Brain pericyte (primary cell): Measurements from ENCODE around the gene KLKB1.
"Not testable (repeated sequence)": the region's sequence is repeated elsewhere in the genome, so short reads cannot be mapped to it uniquely, and the experiment has no call there.

Experiments used
- DNase-seq: peaks from one replicate; pipeline ENCODE4 v3.0.0-alpha.2; 2012; ENCODE audit warnings: low read depth, low spot score

Gene KLKB1

GRCh38 chr4:186226521-186227189 lies 652 bp upstream of the KLKB1 start:
- DNase-seq = no peak

- DNase-seq = no peak
Measured at GRCh38 chr4:186227744-186228513, 622 bp downstream of the KLKB1 start.

GRCh38 chr4:186228514-186228894 lies 1.2 kb downstream of the KLKB1 start:
- no peak for DNase-seq

GRCh38 chr4:186234367-186234766 lies 7.1 kb downstream of the KLKB1 start:
- no peak for DNase-seq

- no peak for DNase-seq
Measured at GRCh38 chr4:186236126-186236525, 8.8 kb downstream of the KLKB1 start.

- no peak for DNase-seq
Measured at GRCh38 chr4:186240452-186240847, 13.1 kb downstream of the KLKB1 start.

- no peak for DNase-seq
Measured at GRCh38 chr4:186240848-186241491, 13.7 kb downstream of the KLKB1 start.

GRCh38 chr4:186241616-186242015 lies 14.3 kb downstream of the KLKB1 start:
- no peak for DNase-seq

GRCh38 chr4:186242031-186242430 lies 14.7 kb downstream of the KLKB1 start:
- not testable (repeated sequence) for DNase-seq

GRCh38 chr4:186243331-186243730 lies 16.0 kb downstream of the KLKB1 start:
- no peak for DNase-seq

- no peak for DNase-seq
Measured at GRCh38 chr4:186244835-186245234, 17.5 kb downstream of the KLKB1 start.

- not testable (repeated sequence) for DNase-seq
Measured at GRCh38 chr4:186247062-186247752, 19.9 kb downstream of the KLKB1 start.

GRCh38 chr4:186248643-186249042 lies 21.3 kb downstream of the KLKB1 start:
- no peak for DNase-seq

- no peak for DNase-seq
Measured at GRCh38 chr4:186249785-186250754, 22.8 kb downstream of the KLKB1 start.

GRCh38 chr4:186250760-186251159 lies 23.5 kb downstream of the KLKB1 start:
- no peak for DNase-seq

GRCh38 chr4:186255122-186255521 lies 27.8 kb downstream of the KLKB1 start:
- DNase-seq = no peak

GRCh38 chr4:186258216-186258811 lies 31.0 kb downstream of the KLKB1 start:
- DNase-seq = no peak

GRCh38 chr4:186260117-186260503 lies 32.8 kb downstream of the KLKB1 start:
- DNase-seq = no peak

- no peak for DNase-seq
Measured at GRCh38 chr4:186260504-186261448, 33.5 kb downstream of the KLKB1 start.
